Right atrium auricular region (tissue), 2 donors: ENCODE measurements around the gene SLIT1. TPM values are rescaled to one million over a fixed set of nuclear protein-coding genes. Genes with fewer than 3 reads are reported as not detected.

Experiments
- DNase-seq: peaks from one replicate; pipeline ENCODE4 v3.0.0-alpha.2; 2019; ENCODE audit warnings: low spot score
- H3K27ac ChIP-seq, 2 donors: fragments of 200-600 bp; sonication (generic); 1 replicate in 1 of 2; 2 replicates in 1 of 2; pipeline ENCODE4 v1.5.1; 2016 to 2019
- H3K27me3 ChIP-seq, 2 donors: fragments of 200-600 bp; sonication (generic); one replicate each; pipeline versions ENCODE4 v1.5.1 to v1.6.0; 2017 to 2019
- H3K36me3 ChIP-seq: fragments of 200-600 bp; sonication (generic); one replicate; pipeline ENCODE4 v1.5.1; 2016
- H3K4me1 ChIP-seq, 2 donors: fragments of 200-600 bp; sonication (generic); one replicate each; pipeline versions ENCODE4 v1.5.1 to v1.6.0; 2017 to 2019
- H3K4me3 ChIP-seq, 2 donors: fragments of 200-600 bp; sonication (generic); 1 replicate in 1 of 2; 2 replicates in 1 of 2; pipeline ENCODE4 v1.5.1; 2017 to 2019; ENCODE audit warnings: mild to moderate bottlenecking in 1 of 2, moderate library complexity in 1 of 2
- H3K9me3 ChIP-seq, 2 donors: fragments of 200-600 bp; sonication (generic); one replicate each; pipeline ENCODE4 v1.5.1; 2019
- total RNA-seq, 2 donors: library from RNA; depleted of rRNA; stranded (reverse); fragments of >200 nt; gene quantifications; one replicate each; pipeline ENCODE4 v1.1.0, GENCODE V29; 2016
- TF ChIP-seq, protein P1 (sequence below), 2 donors: fragments of 200-600 bp; sonication (generic); IDR thresholded peaks; one replicate each; pipeline ENCODE4 v1.5.1; 2019; ENCODE audit warnings: antibody characterized with exemption in 2 of 2

Gene SLIT1
- total RNA-seq, 2 donors from 2014 or later, result not detected

GRCh38 chr10:97001183-97001991, 184.4 kb downstream of the SLIT1 start:
- Histone ChIP-seq H3K36me3 (no peaks in the 10 kb centered on the region), H3K27me3 (no peaks in the 10 kb centered on the region), H3K4me1 (peaks cover 0 to 3% of the 10 kb centered on the region in 2 donors), H3K27ac (no peak overlapping the region), H3K9me3 (no peaks in the 10 kb centered on the region), H3K4me3 (no peak overlapping the region)
- DNase-seq, result no peak
- TF ChIP-seq, protein P1, sequence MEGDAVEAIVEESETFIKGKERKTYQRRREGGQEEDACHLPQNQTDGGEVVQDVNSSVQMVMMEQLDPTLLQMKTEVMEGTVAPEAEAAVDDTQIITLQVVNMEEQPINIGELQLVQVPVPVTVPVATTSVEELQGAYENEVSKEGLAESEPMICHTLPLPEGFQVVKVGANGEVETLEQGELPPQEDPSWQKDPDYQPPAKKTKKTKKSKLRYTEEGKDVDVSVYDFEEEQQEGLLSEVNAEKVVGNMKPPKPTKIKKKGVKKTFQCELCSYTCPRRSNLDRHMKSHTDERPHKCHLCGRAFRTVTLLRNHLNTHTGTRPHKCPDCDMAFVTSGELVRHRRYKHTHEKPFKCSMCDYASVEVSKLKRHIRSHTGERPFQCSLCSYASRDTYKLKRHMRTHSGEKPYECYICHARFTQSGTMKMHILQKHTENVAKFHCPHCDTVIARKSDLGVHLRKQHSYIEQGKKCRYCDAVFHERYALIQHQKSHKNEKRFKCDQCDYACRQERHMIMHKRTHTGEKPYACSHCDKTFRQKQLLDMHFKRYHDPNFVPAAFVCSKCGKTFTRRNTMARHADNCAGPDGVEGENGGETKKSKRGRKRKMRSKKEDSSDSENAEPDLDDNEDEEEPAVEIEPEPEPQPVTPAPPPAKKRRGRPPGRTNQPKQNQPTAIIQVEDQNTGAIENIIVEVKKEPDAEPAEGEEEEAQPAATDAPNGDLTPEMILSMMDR (IDR thresholded peaks at IDR 0.05), result no peak

DNA sequence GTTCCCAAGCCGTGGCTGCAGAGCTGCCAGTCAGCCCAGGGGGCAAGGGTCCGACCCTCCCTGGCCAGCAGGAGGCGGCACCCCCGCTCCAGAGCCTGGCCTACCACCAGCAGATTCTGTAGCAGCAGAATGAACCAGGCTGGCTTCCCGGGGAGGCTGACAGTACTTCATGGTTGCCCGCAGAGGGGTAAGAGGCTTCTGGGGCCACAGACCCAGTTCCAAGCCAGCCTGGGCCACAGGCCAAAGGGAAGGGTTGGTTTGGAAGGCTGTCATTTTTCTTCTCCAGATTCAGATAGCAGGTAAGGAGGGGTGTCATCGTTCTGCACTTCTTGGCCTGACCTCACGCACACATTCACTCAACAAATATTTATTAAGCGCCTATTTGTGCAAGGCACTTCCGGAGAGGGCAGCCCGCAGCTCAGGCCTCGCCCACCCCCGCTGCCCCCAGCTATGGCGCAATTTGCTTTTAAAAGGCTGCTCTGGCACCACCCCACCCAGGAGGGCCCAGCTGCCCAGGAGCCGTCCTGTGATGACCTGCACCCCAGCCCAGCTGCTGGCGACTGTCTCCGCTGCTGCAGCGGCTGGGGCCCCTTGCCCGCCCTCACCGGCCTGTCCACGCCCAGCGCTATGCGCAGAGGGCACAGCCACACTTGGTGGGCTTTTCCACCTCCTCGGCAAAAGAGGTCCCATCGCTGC, 185.1 kb downstream of the SLIT1 start:
- Histone ChIP-seq H3K9me3 (no peaks in the 10 kb centered on the region), H3K27me3 (no peaks in the 10 kb centered on the region), H3K4me3 (no peak overlapping the region), H3K4me1 (peaks cover 0 to 7% of the 10 kb centered on the region in 2 donors), H3K27ac (no peak overlapping the region), H3K36me3 (no peaks in the 10 kb centered on the region)
- no peak for DNase-seq
- TF ChIP-seq, protein P1 (IDR thresholded peaks at IDR 0.05), result no peak

- TF ChIP-seq, protein P1 (IDR thresholded peaks at IDR 0.05), result no peak
- Histone ChIP-seq H3K4me1 (peaks cover 0 to 7% of the 10 kb centered on the region in 2 donors), H3K27me3 (no peaks in the 10 kb centered on the region), H3K27ac (no peak overlapping the region), H3K4me3 (no peak overlapping the region), H3K9me3 (no peaks in the 10 kb centered on the region), H3K36me3 (no peaks in the 10 kb centered on the region)
- DNase-seq, result peak; percentile 21
These were observed 185.8 kb downstream of the SLIT1 start for GRCh38 chr10:96999987-97000386.

DNA sequence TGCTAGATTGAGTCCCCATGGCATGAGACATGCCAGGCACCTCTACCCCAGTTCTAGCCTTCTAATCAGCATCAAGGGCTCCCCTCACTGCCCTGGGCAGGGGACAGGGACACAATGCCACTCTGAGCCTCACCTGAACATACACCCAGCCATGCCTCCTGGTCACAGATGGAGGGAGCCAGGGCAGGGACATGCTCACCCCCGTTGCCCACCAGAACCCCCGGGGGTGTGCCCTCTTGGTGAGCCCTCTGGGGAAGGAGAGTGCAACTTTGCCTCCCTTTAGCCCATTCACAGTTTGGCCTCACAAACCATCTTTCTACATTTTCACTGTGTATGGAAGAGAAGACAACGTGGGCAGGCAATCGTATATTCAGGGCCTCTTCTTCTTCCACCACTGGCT, 186.4 kb downstream of the SLIT1 start:
- DNase-seq, result peak; percentile 40

GRCh38 chr10:96998329-96998888, 187.3 kb downstream of the SLIT1 start:
- peak; percentile 57 for DNase-seq
- H3K9me3 ChIP-seq, result no peaks in the 10 kb centered on the region
- H3K27me3 ChIP-seq, result no peaks in the 10 kb centered on the region
- peaks cover 0 to 16% of the 10 kb centered on the region in 2 donors for H3K4me1 ChIP-seq
- TF ChIP-seq, protein P1 (IDR thresholded peaks at IDR 0.05), result no peak
- H3K4me3 ChIP-seq, result no peak overlapping the region
- no peak overlapping the region for H3K27ac ChIP-seq
- no peaks in the 10 kb centered on the region for H3K36me3 ChIP-seq

More for the DNA sequence above, 186.4 kb downstream of the SLIT1 start:
- TF ChIP-seq, protein P1 (IDR thresholded peaks at IDR 0.05), result no peak
- Histone ChIP-seq H3K4me3 (no peak overlapping the region), H3K4me1 (peaks cover 0 to 12% of the 10 kb centered on the region in 2 donors), H3K27ac (no peak overlapping the region), H3K9me3 (no peaks in the 10 kb centered on the region), H3K27me3 (no peaks in the 10 kb centered on the region), H3K36me3 (no peaks in the 10 kb centered on the region)
